Measurements from ENCODE around the gene RBM4B. TPM values are rescaled to one million over a fixed set of nuclear protein-coding genes. Genes with fewer than 3 reads are reported as not detected.

Gene RBM4B
- total RNA-seq, 2 donors from 2014 or later, result 8.9 to 9.2 TPM

DNA sequence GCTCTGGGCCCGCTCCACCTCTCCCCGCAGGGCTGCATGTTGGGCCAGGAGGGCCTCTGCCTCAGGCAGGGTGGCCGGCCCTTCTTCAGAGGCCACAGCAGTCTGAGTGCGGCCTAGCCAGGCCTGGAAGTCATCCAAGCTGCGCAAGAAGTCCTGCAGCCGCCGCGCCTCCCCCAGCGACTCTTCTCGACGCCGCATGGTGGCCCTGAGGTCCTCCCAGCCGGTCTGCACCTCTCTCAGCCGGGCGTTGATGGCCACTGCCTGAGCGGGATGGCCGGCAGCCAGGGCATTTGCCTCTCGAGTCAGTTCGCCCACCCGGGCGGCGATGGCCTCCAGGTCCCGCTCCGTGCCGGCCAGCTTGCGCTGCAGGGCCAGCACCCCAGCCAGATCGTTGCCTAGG is 23.1 kb upstream of the RBM4B start:
- Histone ChIP-seq H3K27ac (no peak overlapping the region), H3K9me3 (peaks cover 2% of the 10 kb centered on the region), H3K4me1 (ENCODE audit: control insufficient read depth in 1 of 2, low read depth in 2 of 2) (no peaks in the 10 kb centered on the region), H3K36me3 (no peaks in the 10 kb centered on the region), H3K4me3 (no peak overlapping the region), H3K27me3 (replicated peaks; ENCODE audit: insufficient read depth) (no peaks in the 10 kb centered on the region)
- TF ChIP-seq, protein P1, sequence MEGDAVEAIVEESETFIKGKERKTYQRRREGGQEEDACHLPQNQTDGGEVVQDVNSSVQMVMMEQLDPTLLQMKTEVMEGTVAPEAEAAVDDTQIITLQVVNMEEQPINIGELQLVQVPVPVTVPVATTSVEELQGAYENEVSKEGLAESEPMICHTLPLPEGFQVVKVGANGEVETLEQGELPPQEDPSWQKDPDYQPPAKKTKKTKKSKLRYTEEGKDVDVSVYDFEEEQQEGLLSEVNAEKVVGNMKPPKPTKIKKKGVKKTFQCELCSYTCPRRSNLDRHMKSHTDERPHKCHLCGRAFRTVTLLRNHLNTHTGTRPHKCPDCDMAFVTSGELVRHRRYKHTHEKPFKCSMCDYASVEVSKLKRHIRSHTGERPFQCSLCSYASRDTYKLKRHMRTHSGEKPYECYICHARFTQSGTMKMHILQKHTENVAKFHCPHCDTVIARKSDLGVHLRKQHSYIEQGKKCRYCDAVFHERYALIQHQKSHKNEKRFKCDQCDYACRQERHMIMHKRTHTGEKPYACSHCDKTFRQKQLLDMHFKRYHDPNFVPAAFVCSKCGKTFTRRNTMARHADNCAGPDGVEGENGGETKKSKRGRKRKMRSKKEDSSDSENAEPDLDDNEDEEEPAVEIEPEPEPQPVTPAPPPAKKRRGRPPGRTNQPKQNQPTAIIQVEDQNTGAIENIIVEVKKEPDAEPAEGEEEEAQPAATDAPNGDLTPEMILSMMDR (IDR thresholded peaks at IDR 0.05), result no peak
- DNase-seq (ENCODE audit: low spot score) (no peak), ATAC-seq (ENCODE audit: insufficient number of reproducible peaks, low FRiP score, low read depth) (no peak)

DNA sequence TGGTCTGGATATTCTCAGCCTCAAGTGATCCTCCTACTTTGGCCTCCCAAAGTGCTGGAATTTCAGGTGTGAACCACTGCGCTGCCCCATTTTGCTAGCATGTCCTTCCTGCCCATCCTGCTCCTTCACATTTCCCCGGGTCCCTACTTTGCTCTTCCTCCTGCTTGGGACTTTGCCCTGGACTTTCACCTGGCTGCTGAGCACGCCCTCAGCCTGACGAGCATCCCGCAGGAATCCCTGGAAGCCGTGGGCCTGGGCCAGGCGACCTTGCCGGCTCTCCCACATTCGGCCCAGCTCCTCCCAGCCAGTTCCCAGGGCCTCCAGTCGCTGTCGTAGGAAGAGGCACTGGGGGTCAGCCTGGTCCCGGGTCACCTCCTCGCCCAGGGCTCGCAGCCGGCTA is 22.6 kb upstream of the RBM4B start:
- no peak overlapping the region for H3K4me3 ChIP-seq
- no peaks in the 10 kb centered on the region for H3K4me1 ChIP-seq (ENCODE audit: control insufficient read depth in 1 of 2, low read depth in 2 of 2)
- DNase-seq (ENCODE audit: low spot score) (no peak), ATAC-seq (ENCODE audit: insufficient number of reproducible peaks, low FRiP score, low read depth) (no peak)
- no peak overlapping the region for H3K27ac ChIP-seq
- TF ChIP-seq, protein P1 (IDR thresholded peaks at IDR 0.05), result no peak
- peaks cover 2% of the 10 kb centered on the region for H3K9me3 ChIP-seq
- H3K27me3 ChIP-seq (replicated peaks; ENCODE audit: insufficient read depth), result no peaks in the 10 kb centered on the region
- H3K36me3 ChIP-seq, result no peaks in the 10 kb centered on the region

DNA sequence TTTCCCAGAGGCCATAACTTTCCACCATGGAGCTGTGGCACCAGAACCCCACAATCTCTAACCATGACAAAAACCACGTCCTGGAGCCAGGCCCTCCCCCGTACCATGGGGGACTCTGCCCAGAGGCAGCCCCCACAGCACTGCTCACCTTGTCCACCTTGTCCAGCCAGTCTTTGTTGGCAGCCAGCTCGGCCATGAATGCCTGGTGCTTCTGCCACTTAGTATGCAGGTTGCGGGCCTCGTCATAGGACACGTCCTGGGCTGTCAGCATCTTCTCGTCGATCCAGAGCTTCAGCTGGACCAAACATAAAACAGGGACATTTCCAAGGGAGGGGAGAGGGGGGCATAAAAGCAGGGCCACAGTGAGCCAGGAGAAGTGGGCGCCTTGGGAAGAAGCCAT is 20.8 kb upstream of the RBM4B start:
- H3K4me3 ChIP-seq, result no peak overlapping the region
- DNase-seq (ENCODE audit: low spot score) (no peak), ATAC-seq (ENCODE audit: insufficient number of reproducible peaks, low FRiP score, low read depth) (no peak)

DNA sequence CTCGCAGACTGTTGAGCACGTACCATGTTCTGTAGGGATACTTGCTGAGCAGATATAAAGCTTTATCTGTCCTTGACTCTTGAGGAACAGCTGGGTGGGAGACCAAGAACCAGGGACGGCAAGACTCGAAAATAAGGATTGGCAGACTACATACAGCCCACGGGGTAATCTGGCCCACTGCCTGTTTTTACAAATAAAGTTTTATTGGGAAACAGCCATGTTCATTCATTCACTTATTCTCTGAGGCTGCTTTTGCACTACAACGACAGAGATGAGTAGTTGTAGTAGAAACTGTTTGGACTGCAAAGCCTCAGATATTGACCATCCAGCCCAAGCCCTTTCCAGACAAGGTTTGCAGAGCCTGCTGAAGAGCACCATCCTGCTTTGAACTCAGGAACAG is 20.3 kb upstream of the RBM4B start:
- no peak for DNase-seq (ENCODE audit: low spot score)
- H3K9me3 ChIP-seq, result peaks cover 2% of the 10 kb centered on the region
- no peaks in the 10 kb centered on the region for H3K27me3 ChIP-seq (replicated peaks; ENCODE audit: insufficient read depth)
- TF ChIP-seq, protein P1 (IDR thresholded peaks at IDR 0.05), result no peak
- H3K27ac ChIP-seq, result no peak overlapping the region
- H3K4me3 ChIP-seq, result no peak overlapping the region
- no peaks in the 10 kb centered on the region for H3K36me3 ChIP-seq
- ATAC-seq (ENCODE audit: insufficient number of reproducible peaks, low FRiP score, low read depth), result no peak
- H3K4me1 ChIP-seq (ENCODE audit: control insufficient read depth in 1 of 2, low read depth in 2 of 2), result no peaks in the 10 kb centered on the region

More for the DNA sequence above, 20.8 kb upstream of the RBM4B start:
- Histone ChIP-seq H3K27ac (no peak overlapping the region), H3K36me3 (no peaks in the 10 kb centered on the region), H3K9me3 (peaks cover 2% of the 10 kb centered on the region), H3K27me3 (replicated peaks; ENCODE audit: insufficient read depth) (no peaks in the 10 kb centered on the region), H3K4me1 (ENCODE audit: control insufficient read depth in 1 of 2, low read depth in 2 of 2) (no peaks in the 10 kb centered on the region)
- TF ChIP-seq, protein P1 (IDR thresholded peaks at IDR 0.05), result no peak

DNA sequence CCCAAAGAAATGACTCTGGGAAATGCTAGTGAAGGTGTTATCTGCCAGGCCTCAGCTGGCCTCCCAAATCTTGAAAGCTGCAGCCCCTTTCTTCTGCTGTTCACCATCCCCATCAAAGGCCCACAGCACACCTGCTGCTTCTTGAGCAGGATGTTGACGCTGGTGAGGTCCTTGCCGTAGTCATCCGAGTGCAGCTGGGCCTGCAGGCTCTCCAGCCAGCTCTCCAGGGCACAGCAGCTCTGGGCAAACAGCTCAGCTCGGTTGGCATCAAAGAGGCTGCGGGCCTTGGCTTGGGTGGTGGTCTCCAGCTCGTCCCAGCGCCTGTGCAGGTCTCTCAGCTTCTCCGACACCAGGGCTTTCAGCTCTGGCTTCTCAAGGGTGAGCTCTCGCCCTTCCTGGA is 18.5 kb upstream of the RBM4B start:
- H3K4me1 ChIP-seq (ENCODE audit: control insufficient read depth in 1 of 2, low read depth in 2 of 2), result no peaks in the 10 kb centered on the region
- no peaks in the 10 kb centered on the region for H3K27me3 ChIP-seq (replicated peaks; ENCODE audit: insufficient read depth)
- TF ChIP-seq, protein P1 (IDR thresholded peaks at IDR 0.05), result no peak
- H3K9me3 ChIP-seq, result peaks cover 2% of the 10 kb centered on the region
- no peak overlapping the region for H3K4me3 ChIP-seq
- ATAC-seq (ENCODE audit: insufficient number of reproducible peaks, low FRiP score, low read depth) (no peak), DNase-seq (ENCODE audit: low spot score) (no peak)
- no peaks in the 10 kb centered on the region for H3K36me3 ChIP-seq
- H3K27ac ChIP-seq, result no peak overlapping the region
